GM18505 (cell line): ENCODE results near the gene FLNB.

Source experiments
- ATAC-seq: cut with Tn5 transposase; IDR thresholded peaks from one replicate; pipeline ENCODE4 v1.9.1; 2021; ENCODE audit not compliant: unreplicated experiment
- POLR2A ChIP-seq: IDR thresholded peaks from 4 replicates; pipeline ENCODE4 v1.6.1; 2011; ENCODE audit warnings: borderline replicate concordance; ENCODE audit not compliant: insufficient read depth, insufficient read length; ENCODE audit errors: extremely low read depth

Gene FLNB

GRCh38 chr3:58008141-58009025 is at the start of gene FLNB:
TSS of gene FLNB (plus strand) at chr3:58008422. CDS start at chr3:58008565, 143 bp downstream.
- peak; percentile 82 for TF ChIP-seq POLR2A
- peak; percentile 65 for ATAC-seq

- no peak for ATAC-seq
- no peak for TF ChIP-seq POLR2A
These were observed 49.4 kb upstream of the FLNB start for GRCh38 chr3:57958642-57959422.

- no peak for ATAC-seq
- peak; percentile 29 for TF ChIP-seq POLR2A
These were observed 48.6 kb upstream of the FLNB start for GRCh38 chr3:57959423-57960173.

- no peak for TF ChIP-seq POLR2A
- ATAC-seq = no peak
These were observed 48.1 kb upstream of the FLNB start for GRCh38 chr3:57960174-57960505.

DNA sequence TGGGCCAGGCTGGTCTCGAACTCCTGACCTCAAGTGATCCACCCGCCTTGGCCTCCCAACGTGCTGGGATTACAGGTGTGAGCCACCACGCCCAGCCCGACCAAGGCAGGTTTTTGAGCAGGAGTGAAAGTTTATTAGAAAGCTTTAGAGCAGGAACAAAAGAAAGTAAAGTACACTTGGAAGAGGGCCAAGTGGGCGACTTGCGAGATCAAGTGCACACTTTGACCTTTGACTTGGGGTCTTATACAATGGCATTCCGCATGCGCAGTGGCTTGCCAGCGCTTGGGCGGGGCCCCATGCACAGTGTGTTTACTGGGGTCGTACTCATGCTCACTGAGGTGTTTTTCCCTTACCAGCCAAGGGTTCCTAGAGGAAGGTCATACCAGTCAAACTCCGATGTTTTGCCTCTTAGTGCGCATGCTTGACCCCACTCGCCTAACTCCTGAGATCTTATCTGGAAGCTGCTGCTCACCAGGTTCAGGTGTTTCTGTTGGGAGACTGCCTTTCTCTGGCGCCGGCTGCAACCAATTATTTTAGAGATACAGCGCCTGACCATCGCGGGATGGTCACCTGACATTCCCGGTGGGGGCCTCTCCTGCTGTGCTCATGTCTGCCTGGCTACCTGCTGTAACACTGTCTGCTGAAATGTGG is 46.9 kb upstream of the FLNB start:
- no peak for TF ChIP-seq POLR2A
- ATAC-seq = no peak

DNA sequence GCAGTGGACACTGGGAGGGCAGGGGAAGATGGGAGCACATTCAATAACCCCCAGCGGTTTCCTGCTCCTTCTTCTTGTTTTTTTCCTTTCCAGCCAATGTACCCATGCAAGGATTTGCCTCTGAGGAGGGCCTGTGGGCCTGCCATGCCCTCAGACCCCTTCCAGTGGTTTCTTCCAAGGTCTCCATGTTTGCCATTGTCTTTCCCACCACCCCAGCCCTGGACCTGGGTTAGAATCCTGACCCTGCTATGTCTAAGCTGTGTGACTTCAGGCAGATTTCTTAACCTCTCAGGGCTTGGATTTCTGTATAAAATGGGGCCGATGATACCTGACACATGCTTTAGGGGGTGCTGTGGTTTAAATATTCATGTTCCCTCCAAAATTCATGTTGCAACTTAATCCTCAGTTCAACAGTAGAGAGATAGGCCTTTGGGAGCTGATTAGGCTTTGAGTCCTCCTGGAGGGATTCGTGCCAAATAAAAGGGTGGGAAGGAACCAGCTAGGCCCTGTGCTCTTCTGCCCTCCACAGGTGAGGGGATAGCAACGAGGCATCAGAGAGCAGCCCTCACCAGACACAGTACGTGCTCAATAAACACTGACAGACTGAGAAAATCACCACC is 46.3 kb upstream of the FLNB start:
- no peak for ATAC-seq
- no peak for TF ChIP-seq POLR2A

DNA sequence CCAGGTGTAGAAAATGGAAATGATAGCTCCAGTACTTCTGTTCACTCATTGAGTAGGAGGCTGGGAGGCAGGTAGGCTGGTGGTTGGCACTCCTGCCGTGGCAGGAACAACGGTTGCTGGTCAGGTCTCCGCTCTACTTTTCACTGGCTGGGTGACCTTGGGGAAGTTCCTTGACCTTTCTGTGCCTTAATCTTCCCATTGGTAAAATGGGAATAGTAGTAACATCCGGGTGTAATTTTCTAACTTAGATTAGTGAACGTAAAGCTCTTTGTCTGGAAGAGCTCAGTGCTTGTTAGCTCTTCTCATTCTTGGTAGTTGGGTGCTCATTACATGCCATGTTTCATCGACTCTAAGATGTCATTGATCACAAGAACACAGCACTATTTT is 45.8 kb upstream of the FLNB start:
- ATAC-seq = no peak
- no peak for TF ChIP-seq POLR2A

- no peak for ATAC-seq
- no peak for TF ChIP-seq POLR2A
These were observed 44.3 kb upstream of the FLNB start for GRCh38 chr3:57963811-57964346.

DNA sequence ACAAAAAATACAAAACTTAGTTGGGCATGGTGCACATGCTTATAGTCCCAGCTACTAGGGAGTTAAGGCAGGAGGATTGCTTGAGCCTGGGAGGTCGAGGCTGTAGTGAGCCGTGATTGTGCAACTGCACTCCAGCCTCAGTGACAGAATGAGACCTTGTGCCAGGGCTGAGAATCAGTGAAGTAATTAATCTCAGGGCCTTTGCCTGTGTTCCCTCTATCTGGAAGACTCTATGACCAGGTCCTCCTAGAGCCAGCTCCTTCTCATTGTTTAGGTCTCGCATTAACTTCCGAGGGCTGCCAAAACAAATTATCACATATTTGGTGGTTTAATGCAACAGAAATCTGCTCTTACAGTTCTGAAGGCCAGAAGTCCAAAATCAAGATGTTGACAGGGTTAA is 41.4 kb upstream of the FLNB start:
- no peak for TF ChIP-seq POLR2A
- ATAC-seq = no peak

GRCh38 chr3:57967590-57967989 is 40.6 kb upstream of the FLNB start:
- no peak for TF ChIP-seq POLR2A
- no peak for ATAC-seq

- TF ChIP-seq POLR2A = no peak
- no peak for ATAC-seq
These were observed 39.7 kb upstream of the FLNB start for GRCh38 chr3:57968501-57968900.

DNA sequence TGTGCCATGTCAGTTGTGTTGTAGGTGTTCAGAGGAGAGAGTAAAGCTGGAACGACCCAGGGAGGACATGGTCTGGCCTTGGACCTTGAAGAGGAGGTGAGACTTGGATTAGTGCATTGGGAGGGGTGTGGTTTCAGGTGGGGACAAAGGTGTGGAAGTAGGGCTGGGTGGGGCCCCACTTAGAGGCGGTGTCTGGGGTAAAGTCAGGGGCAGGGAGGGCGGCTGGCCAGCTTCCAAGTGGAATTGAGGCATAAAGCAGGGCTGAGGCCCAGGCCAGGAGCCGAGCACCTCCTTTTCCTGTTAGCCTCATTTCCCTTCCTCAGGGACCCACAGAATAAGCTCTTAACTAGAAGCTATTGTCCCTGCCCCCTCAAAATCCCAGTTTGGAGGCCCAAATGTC is 36.2 kb upstream of the FLNB start:
- ATAC-seq = no peak
- no peak for TF ChIP-seq POLR2A

DNA sequence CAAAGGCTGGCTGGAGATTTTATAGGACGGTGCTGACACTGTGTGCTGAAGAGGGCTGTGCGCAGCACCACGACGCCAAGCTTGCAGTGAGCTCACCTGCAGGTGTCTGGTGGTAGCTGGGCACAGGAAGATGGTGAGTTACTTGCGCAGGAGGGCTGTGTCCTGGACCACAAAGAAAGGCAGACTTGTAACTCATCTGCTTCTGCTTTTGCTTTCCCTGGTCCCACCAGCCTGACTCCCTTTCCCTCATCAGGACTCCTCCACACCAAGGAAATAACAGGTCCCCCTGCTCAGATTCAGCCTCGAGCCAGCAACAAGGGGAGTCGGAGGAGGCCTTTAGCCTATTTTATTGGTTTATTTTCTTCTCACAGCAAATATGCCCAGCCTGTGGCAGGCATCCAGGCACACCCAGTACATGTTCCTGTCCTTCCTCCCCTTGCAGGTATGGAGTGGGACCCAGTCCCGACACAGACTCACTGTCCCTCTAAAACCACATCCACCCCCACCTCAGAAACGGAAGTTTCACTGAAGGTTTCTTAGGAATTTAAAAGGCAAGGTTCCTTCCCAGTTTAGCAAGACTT is 35.6 kb upstream of the FLNB start:
- no peak for ATAC-seq
- TF ChIP-seq POLR2A = no peak
